OCI-LY3 (cell line): ENCODE data around the gene GADD45G.

Source experiments
- H2AFZ ChIP-seq: fragments of 200-600, 300-600 bp; shearing (Covaris generic); 2 replicates; pipeline ENCODE4 v1.6.0; 2014; ENCODE audit warnings: antibody characterized with exemption, low read depth, low read length
- H3K27ac ChIP-seq: fragments of 200-600, 300-600 bp; sonication (generic); 2 replicates; pipeline ENCODE4 v1.5.1; 2014; ENCODE audit warnings: mild to moderate bottlenecking, low read length, moderate library complexity, mixed read lengths
- H3K27me3 ChIP-seq: fragments of 200-600, 300-600 bp; sonication (generic); 2 replicates; pipeline ENCODE4 v1.6.1; 2014; ENCODE audit warnings: low read depth, low read length, mixed read lengths
- H3K36me3 ChIP-seq: fragments of 200-600, 300-600 bp; sonication (generic); replicated peaks from 2 replicates; pipeline ENCODE3; 2014; ENCODE audit warnings: low read depth, low read length, mixed read lengths
- H3K4me1 ChIP-seq: fragments of 300-600, 200-600 bp; sonication (generic); 2 replicates; pipeline ENCODE4 v1.6.1; 2014; ENCODE audit warnings: low read length, mixed read lengths
- H3K4me2 ChIP-seq: fragments of 200-600, 300-600 bp; sonication (generic); 2 replicates; pipeline ENCODE4 v1.6.1; 2014; ENCODE audit warnings: low read length, mixed read lengths
- H3K4me3 ChIP-seq: fragments of 300-600, 200-600 bp; sonication (generic); 2 replicates; pipeline ENCODE4 v1.5.1; 2014; ENCODE audit warnings: antibody characterized with exemption, mild to moderate bottlenecking, low read length, moderate library complexity
- H3K79me2 ChIP-seq: fragments of 300-600, 200-600 bp; shearing (Covaris generic); 2 replicates; pipeline ENCODE4 v1.6.1; 2014; ENCODE audit warnings: mild to moderate bottlenecking, low read length, mixed read lengths
- H3K9ac ChIP-seq: fragments of 300-600, 200-600 bp; shearing (Covaris generic); 2 replicates; pipeline ENCODE4 v1.6.0; 2014; ENCODE audit warnings: mild to moderate bottlenecking, low read length, moderate library complexity
- H3K9me3 ChIP-seq: fragments of 200-600, 300-600 bp; shearing (Covaris generic); 2 replicates; pipeline ENCODE4 v1.6.1; 2014; ENCODE audit warnings: low read length, mixed read lengths; ENCODE audit not compliant: insufficient read depth
- H4K20me1 ChIP-seq: fragments of 200-600, 300-600 bp; sonication (generic); 2 replicates; pipeline ENCODE4 v1.6.1; 2016; ENCODE audit warnings: low read length, mixed read lengths; ENCODE audit not compliant: insufficient read depth
- CTCF ChIP-seq: fragments of 200-600, 300-600 bp; sonication (generic); IDR thresholded peaks from 2 replicates; pipeline ENCODE4 v1.5.1; 2014; ENCODE audit warnings: antibody characterized with exemption, low read length, low read depth
- EZH2phosphoT487 ChIP-seq: fragments of 200-600 bp; shearing (Covaris generic); IDR thresholded peaks from 2 replicates; pipeline ENCODE4 v1.6.1; 2018; ENCODE audit warnings: antibody characterized with exemption, mixed run types, low read depth

GADD45G gene

GRCh38 chr9:89601306-89601705 lies 3.5 kb upstream of the GADD45G start:
- no peak overlapping the region for H3K4me2 ChIP-seq
- no peaks in the 10 kb centered on the region for H3K9me3 ChIP-seq
- H3K27ac ChIP-seq: no peak overlapping the region
- H3K79me2 ChIP-seq: no peaks in the 10 kb centered on the region
- H3K27me3 ChIP-seq: peaks cover 30% of the 10 kb centered on the region
- no peaks in the 10 kb centered on the region for H3K36me3 ChIP-seq
- no peak overlapping the region for H3K4me3 ChIP-seq
- H3K4me1 ChIP-seq: 0 out of 2 replicates have a peak, but pooled peaks cover 2% of the 10 kb centered on the region
- no peaks in the 10 kb centered on the region for H4K20me1 ChIP-seq
- TF ChIP-seq EZH2phosphoT487 (no peak), CTCF (no peak)
- H2AFZ ChIP-seq: no peak overlapping the region
- no peak overlapping the region for H3K9ac ChIP-seq

- no peaks in the 10 kb centered on the region for H3K36me3 ChIP-seq
- 0 out of 2 replicates have a peak, but pooled peaks cover 2% of the 10 kb centered on the region for H3K4me1 ChIP-seq
- no peaks in the 10 kb centered on the region for H3K79me2 ChIP-seq
- H3K4me2 ChIP-seq: no peak overlapping the region
- H3K9me3 ChIP-seq: no peaks in the 10 kb centered on the region
- H3K4me3 ChIP-seq: no peak overlapping the region
- no peak overlapping the region for H3K27ac ChIP-seq
- no peaks in the 10 kb centered on the region for H4K20me1 ChIP-seq
- no peak overlapping the region for H3K9ac ChIP-seq
- no peak overlapping the region for H2AFZ ChIP-seq
- H3K27me3 ChIP-seq: peaks cover 25% of the 10 kb centered on the region
- TF ChIP-seq EZH2phosphoT487 (no peak), CTCF (no peak)
Observed at GRCh38 chr9:89601856-89602562, 2.8 kb upstream of the GADD45G start.

- Histone ChIP-seq H3K9ac (peak overlapping the region; percentile 67), H3K4me3 (peak overlapping the region; percentile 93), H2AFZ (peak overlapping the region; percentile 99), H3K27me3 (peaks cover 33% of the 10 kb centered on the region), H3K4me1 (0 out of 2 replicates have a peak, but pooled peaks cover 2% of the 10 kb centered on the region), H3K27ac (no peak overlapping the region), H3K36me3 (no peaks in the 10 kb centered on the region), H3K79me2 (no peaks in the 10 kb centered on the region), H4K20me1 (no peaks in the 10 kb centered on the region), H3K4me2 (peak overlapping the region; percentile 100), H3K9me3 (no peaks in the 10 kb centered on the region)
- peak; percentile 95 for TF ChIP-seq CTCF
- TF ChIP-seq EZH2phosphoT487: no peak
Observed at GRCh38 chr9:89602978-89603766, 1.6 kb upstream of the GADD45G start.
